ENCODE results near the gene FOXN3.

DNA sequence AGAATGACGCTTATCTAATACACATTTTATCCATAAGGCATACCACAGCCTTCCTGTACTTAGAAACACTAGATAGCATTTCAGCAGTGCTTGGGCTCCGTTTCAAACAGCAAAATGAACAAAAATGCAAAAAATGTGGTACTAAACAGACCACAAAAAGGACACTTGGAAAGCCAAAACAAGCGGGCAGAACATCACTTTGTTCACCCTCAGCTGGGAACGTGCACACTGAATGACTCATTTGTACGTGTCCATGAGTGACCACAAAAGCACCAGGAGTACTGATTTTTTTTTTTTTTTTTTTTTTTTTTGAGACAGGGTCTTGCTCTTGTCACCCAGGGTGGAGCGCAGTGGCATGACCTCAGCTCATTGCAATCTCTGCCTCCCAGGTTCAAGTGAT lies 8.9 kb upstream of the FOXN3 start:
- TF ChIP-seq POLR2A (IDR thresholded peaks at IDR 0.05), result no peak
- TF ChIP-seq, protein P1, sequence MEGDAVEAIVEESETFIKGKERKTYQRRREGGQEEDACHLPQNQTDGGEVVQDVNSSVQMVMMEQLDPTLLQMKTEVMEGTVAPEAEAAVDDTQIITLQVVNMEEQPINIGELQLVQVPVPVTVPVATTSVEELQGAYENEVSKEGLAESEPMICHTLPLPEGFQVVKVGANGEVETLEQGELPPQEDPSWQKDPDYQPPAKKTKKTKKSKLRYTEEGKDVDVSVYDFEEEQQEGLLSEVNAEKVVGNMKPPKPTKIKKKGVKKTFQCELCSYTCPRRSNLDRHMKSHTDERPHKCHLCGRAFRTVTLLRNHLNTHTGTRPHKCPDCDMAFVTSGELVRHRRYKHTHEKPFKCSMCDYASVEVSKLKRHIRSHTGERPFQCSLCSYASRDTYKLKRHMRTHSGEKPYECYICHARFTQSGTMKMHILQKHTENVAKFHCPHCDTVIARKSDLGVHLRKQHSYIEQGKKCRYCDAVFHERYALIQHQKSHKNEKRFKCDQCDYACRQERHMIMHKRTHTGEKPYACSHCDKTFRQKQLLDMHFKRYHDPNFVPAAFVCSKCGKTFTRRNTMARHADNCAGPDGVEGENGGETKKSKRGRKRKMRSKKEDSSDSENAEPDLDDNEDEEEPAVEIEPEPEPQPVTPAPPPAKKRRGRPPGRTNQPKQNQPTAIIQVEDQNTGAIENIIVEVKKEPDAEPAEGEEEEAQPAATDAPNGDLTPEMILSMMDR (IDR thresholded peaks at IDR 0.05 in 8 of 11, conservative IDR thresholded peaks at IDR 0.05 in 3 of 11), result no peak
